Stromal cell of bone marrow (primary cell): ENCODE results near the gene CMTM1.

Experiments used
- DNase-seq: peaks from one replicate; pipeline ENCODE4 v3.0.0-alpha.2; 2012; ENCODE audit warnings: low read depth

Gene CMTM1, protein sequence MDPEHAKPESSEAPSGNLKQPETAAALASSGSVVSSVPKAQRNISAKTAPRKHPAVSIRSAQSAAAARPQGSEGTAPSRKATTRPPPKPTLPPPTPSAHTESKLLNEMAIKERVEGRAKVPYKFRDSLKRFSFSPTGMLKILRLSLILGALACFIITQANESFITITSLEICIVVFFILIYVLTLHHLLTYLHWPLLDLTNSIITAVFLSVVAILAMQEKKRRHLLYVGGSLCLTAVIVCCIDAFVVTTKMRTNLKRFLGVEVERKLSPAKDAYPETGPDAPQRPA

GRCh38 chr16:66566051-66566901, at the start of gene CMTM1:
CMTM1 (plus strand) TSS chr16:66566439; CDS start chr16:66566514, 75 bp downstream.
- DNase-seq: no peak

- DNase-seq: no peak
These were observed 49.8 kb upstream of the CMTM1 start for GRCh38 chr16:66516509-66516807.

- peak; percentile 96 for DNase-seq
These were observed 49.2 kb upstream of the CMTM1 start for GRCh38 chr16:66516808-66517585.

GRCh38 chr16:66517586-66518263, 48.5 kb upstream of the CMTM1 start:
- no peak for DNase-seq

DNA sequence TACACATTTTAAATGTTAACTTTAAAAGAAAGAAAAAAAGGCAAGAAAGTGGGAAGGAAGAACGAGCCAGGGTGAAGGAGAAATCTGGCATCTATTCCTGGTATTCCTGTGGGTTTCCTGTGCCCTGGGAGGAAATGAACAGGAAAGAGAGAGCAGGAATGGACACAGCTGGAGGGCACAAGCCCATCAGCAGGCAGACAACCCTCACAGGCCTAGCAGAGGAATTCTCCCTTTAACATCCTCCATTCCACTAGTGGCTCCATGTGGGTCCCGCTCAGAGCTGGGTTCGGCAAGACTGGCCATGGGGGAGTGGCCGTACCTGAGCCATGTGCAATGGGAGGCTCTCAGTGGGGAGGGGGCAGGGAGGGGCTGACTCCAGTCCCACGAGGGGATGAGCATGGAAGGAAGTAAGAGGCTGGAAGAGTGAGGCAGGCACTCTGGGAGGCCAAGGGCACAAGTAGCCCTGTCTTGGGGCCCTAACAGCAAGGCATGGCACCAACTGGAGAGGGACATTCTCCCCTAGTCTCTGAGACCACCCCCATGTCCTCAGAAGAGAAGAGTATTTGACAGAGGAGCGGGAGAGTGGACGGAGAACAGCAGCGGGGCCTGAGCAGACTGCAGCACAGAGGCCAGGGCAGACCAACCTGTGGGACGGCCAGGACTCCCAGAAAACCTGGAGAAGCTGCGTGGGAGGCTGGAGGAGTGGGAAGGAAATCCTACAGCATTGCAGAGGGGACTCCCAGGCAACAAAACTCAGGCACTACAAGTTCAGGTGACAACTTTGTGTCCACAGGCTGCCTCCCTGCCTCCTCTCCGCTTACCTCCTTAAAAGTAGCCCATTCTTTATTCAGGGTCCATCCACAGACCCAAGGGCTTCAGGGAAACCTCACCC, 46.5 kb upstream of the CMTM1 start:
- DNase-seq: no peak

- DNase-seq: no peak
These were observed 45.7 kb upstream of the CMTM1 start for GRCh38 chr16:66520406-66521170.

GRCh38 chr16:66521252-66521713, 45.0 kb upstream of the CMTM1 start:
- no peak for DNase-seq

GRCh38 chr16:66521951-66522771, 44.1 kb upstream of the CMTM1 start:
- DNase-seq: peak; percentile 57

DNA sequence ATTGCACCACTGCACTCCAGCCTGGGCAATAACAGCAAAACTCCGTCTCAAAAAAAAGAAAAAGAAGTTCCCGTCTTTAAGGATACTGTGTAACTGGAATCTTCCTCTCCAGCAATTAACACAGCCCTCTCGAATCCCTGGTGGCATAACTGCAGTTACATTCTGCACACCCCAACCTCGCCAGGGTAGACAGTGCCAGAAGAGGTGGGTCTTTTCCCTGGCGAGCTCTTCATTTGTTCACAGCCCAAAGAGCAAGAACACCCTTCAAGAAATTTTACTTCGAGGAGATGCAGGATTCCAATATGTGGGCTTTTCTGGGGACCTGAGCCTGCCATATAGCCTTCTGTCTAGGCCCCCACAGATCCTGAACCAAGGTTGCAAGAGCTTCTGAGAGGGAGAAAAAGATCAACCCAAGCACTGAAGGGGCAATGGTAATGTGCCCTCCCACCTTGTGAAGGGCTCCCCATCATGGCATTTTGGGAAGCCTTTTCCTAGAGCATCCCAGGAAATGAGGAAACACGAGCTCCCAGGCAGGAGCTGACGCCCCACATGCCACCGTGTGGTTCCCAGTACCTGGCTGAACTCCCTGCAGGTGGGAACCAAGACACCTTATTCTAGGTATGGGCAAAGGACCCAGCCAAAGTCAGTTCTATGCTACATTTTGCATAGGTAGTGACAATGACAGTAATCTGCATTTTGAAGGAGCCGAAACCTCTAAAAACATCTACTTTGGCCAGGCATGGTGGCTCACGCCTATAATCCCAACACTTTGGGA, 43.2 kb upstream of the CMTM1 start:
- DNase-seq: no peak

DNA sequence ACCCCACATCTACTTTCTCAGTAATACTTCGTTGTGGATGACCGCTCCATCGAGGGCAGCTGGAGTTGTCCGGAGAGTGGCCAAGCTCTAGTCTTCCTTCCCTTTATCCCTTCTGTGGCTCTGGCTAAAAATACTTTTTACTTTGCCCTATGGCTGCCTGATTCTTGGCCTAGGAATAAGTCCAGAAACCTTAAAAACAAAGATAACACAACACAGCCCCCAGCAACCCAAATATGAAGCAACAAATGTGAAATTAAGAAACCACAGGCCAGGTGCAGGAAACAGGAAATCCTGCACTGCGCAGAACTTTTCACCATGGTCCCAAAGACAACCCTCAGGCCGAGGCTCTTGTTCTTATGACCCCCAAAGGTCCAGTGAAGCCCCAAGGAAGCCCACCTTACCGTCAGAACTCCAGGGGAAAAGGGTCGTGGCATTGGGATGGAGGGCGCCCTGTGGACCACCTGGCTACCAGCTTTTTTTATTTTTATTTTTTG, 42.3 kb upstream of the CMTM1 start:
- no peak for DNase-seq

DNA sequence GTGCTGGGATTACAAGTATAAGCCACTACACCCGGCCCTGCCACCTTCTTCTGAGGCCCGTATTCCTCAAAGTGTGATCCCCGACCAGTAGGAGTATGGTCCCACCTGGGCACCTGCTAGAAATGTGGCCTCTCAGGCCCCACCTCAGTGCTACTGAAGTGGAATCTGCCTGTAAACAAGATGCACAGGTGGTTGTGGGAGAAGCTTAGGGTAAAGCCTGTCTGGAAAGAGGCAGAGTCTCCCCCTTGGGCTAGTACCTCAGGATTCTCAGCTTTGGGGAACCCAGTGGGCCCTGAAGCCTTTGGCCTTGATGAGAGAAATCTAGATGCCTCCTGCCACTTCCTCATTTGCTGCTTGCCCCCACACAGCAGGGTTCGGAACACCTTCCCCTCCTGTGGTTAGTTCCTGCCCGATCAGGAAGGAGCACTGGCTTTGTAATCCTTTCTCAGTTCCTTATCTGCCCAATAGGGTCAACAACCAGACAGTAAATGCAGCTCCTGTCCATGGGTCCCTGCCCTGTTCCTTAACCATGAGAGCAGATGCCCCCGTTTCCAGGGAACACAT, 41.6 kb upstream of the CMTM1 start:
- DNase-seq: no peak

DNA sequence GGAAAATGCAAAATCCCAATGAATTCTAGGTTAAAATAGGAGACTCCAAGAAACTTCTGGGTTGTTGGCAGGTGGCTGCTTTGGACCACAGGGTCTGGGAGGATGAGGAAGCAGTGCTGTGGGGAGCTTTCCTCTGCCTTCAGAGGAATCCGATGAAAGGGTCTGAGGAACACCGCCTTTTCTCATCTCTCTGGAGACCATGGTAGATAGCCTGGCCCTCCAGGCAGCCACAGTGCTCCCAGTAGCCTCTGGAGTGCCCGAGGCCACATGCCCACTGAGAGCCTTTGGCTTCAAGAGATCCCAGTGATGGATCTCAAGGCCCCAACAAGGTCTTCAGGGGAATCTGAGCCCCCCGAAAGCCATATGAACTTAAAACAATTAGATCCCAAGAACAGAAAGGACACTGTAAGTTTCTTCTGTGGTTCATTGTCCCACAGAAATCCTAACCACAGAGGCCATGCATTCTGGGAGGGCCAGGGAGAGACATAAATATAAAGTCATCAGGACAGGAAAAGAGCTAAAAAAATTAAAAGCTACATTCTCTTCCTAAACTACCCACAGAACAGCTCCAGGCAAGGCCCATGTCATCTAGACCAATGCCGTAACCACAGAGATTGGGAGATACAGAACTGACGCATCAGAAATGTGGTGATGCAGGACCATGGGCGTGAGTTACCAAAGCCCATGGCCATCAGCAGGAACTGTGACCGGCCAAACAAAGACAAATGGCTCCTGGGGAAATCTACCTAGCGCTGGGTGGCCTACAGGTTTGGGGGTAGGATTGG, 40.7 kb upstream of the CMTM1 start:
- peak; percentile 45 for DNase-seq

- DNase-seq: no peak
These were observed 37.9 kb upstream of the CMTM1 start for GRCh38 chr16:66528294-66528693.

DNA sequence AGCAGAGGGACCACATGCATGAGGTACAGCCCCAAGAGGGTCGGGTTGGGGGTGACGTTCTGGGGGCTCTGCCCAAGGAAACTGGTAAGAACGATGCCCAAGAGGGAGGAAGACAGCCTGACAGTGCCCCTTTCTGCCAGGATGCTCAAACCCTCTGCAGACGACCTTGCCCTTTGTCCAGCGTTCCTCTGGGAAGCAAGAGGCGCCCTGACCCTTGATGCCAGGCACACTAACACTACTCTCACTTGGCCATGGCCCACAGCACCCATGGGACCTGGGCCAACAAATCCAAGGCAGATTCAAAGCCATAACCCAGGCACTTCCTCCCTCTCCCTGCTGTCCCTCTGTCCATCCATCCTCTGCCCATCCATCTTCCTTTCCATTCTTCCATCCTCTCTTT, 36.8 kb upstream of the CMTM1 start:
- no peak for DNase-seq

- DNase-seq: no peak
These were observed 31.9 kb upstream of the CMTM1 start for GRCh38 chr16:66534376-66534799.

GRCh38 chr16:66536525-66536924, 29.7 kb upstream of the CMTM1 start:
- DNase-seq: no peak

DNA sequence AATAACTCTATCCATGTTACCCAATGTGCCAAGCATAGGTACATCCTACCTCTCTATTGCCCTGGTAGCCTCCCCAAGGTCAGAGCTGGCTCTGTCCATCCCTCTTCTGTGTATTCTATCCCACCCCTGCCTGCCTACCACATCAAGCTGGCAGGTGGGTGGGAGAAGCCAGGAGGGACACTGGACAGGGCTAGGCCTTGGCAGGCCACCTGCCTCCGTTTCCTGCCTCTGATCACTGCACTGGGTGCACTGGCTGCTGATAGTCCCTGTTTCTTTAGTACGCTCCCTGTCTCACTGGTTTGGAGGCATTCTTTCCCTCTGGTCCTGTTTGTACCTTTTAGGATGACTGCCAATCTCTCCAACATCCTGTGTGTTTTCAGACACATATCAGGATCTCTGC, 29.0 kb upstream of the CMTM1 start:
- no peak for DNase-seq
